ENCODE measurements around the gene NRGN.

- TF ChIP-seq REST (IDR thresholded peaks at IDR 0.05; ENCODE audit: low read depth) (no peak), EGR1 (IDR thresholded peaks at IDR 0.05) (no peak), FOXM1 (IDR thresholded peaks at IDR 0.05; ENCODE audit: borderline replicate concordance, low read depth) (no peak), MAX (IDR thresholded peaks at IDR 0.05) (no peak), CREB1 (IDR thresholded peaks at IDR 0.05; ENCODE audit: low read depth) (no peak), CEBPB (IDR thresholded peaks at IDR 0.05) (no peak), EP300 (IDR thresholded peaks at IDR 0.05; ENCODE audit: borderline replicate concordance) (no peak)
Observed at GRCh38 chr11:124707829-124708228, 31.9 kb upstream of the NRGN start.
